ENCODE measurements around the gene SPARC.

Gene SPARC

DNA sequence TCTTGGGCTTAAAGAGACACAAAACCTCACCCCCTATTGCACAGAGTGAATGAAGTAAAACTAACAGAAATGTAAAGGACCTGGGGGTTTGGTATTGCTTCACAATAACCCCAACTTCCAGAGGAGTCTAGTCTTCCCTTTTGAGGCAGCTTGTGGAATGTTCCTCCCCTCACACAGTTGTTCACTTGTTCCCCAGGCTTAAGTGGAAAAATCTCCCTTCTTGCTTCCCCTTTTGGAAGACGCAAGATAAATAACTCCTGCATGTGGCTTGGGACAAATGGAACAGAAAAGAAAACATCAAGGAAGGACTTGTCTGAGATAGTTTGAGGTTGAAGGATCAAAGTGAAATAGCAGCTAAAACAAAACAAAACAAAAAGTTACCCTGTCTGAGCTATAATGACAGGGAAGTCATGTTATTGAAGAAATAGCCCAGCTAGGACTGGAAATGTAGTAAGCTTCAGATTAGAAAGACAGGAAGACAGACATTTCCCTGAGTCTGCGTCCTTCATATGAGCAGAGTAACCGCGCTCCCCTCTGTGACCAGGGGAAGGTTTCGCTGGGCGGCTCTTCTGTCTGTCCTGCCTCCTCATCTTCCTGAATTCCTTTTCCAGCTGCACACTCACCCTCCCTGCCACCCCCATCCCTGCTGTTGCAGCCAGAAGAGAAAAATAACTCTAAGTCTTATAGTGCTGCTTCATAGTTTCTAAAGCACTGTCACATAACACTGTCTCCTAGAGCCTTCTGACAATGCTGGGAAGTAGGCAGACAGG, 8.8 kb downstream of the SPARC start:
- no peak for DNase-seq

DNA sequence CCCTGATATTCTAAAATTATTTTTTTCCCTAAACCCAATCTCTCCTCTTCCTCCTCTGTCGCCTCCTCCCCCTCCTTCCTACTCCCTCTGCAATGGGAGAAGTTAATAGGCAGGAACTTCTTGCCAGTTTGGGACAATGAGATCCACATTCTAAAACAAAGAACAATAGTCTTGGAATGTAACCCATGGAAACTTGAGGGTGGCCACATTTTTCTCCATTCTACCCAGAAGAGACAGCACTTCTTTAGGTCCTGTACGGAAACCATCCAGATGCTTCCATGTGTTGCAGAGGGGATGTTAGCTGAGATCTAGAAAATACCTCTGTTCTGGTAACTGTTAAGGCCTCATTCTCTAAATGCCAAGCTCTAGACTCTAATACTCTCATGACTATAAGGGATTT, 10.0 kb downstream of the SPARC start:
- no peak for DNase-seq

DNA sequence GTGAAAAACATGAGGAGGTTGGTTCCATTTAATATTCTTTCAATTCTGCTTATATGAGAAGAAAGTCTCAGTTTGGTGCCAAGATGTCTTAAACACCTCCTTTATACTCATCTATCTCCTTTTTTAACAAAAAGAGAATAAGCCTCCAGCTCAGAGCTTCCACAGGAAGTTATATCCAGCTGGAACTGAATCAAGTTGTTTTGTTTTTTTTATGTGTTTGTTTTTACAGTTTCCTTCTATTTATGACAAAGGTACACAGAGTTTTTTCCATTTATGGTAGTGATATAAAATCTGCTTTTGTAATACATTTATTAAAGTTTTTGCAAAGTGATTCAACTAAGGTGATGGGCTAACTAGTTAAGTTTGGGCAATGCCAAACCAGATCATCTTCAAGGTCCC, 10.4 kb downstream of the SPARC start:
- no peak for DNase-seq

DNA sequence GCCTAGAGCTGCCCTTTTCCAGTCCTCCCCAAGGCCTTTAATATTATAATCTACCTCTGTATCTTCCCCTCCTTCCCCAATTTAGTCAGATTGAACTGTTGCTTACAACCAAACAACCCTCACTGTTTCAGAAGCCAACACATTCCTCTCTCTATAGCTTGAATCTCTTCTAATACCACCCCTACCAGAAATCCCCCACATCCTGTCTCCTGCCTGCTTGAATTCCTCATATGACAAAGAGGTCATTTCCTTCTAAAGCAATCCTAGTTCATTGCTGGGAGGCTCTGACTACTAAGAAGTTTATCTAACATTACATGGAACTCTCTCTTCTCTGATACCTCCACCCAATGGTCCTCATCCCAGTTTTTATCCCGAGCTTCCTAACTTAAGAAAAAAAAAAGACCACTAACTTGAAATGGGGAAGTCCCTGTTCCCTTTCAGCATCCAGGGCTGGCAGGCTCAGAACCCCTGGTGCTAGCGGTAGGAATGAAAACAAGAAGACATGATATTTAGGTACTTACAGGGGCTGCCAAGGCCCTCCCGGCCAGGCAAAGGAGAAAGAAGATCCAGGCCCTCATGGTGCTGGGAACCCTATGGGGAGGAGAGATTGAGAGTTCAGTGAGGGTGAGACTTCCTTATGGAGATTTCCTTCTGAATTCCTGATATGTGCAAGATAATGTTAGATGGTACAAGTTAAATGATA, 11.0 kb downstream of the SPARC start:
- DNase-seq = no peak

DNA sequence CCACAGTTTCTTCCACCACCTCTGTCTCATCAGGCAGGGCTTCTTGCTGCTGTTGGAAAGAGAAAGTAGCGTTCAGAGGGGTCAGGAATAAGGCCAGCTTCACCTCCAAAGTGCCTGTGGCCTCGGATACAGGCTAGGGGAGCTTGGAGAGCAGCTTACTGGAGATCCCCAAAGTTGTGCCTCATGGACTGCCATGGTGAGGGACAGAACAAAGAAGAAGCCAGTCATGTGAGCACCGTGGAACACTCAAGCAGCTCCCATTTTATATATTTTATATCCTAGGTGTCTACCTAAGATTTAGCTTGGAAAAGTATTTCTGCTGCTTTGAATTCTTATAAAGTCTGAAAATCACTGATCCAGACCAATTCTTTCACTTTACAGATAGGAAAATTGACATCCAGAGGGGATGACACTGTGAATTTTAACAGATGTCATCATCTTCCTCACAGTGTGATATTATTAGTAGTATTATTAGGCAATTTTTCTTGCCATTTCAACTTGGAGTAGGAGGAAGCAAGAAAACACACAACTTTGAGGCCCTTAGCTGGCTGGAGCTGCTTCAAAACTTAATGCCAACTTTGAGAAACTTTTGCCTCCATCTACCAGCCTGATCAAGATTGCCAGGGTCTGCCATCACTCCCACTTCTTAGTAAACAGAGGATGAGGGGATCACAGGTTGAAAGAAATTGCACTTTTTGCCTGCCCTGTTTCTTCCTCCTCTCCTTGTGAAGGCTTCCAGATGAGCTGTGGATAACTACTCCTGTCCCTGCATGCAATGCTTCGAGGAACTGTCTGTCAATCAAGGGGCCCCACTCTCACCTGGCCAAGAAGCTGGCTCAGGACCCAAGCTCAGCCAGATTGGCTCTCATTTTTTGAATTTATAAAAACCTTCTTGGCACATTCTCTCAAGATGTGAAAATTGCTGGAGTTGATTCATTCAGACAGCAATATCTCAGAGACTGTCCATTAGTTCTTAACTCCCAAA, 11.8 kb downstream of the SPARC start:
- DNase-seq = peak; percentile 34 to 45

DNA sequence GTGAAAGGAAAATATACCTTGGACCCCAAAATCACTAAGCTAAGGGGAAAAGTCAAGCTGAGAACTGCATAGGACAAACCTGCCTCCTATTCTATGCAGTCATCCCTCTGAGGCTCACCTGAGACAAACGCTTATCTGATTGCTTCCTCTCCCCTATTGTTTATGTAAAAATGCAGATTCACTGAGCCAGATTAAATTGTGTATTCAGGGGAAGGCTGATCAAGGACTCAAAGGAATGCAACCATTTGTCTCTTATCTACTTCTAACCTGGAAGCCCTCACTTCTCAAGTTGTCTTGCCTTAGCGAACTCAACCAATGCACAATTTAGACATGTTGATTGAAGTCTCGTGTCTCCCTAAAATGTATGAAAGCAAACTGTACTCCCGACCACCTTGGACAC, 13.3 kb downstream of the SPARC start:
- DNase-seq = no peak

DNA sequence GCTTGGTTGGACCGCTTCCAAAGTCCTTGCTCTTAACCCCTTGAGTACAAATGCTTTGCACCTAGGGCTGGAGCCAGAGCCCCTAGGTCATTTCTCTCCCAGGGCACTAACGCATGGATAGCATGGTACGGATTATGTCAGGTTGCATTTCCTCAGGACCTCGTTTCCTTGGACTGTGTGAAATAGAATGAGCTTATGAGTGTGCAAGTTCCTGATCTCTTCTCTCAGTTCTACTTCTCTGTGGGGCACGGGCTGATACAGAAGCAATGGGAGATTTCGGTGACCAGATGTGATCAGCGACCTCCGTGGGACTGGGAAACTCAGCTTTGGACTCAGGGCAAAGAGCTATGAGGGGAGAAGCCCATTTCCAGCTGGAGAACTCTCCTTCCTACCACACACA, 14.2 kb downstream of the SPARC start:
- no peak for DNase-seq

DNA sequence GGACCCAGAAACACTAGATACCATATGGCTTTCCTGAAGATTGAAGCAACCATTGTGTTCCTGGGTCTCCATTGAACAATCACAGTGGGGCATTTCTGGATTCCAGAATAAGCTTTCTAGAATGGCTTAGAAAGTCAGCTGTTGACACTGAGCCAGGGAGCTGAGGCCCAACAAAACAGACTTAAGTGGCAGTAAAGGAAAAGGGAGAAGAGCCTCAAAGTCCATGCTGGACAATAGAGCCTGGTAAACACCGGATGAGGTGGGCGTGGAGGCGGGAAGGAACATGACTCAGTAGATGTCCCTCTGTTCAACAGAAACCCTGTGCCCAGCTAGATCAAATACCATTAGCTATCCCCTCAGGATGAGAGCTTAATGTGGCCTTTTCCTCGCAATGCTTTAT, 14.8 kb downstream of the SPARC start:
- DNase-seq = no peak

DNA sequence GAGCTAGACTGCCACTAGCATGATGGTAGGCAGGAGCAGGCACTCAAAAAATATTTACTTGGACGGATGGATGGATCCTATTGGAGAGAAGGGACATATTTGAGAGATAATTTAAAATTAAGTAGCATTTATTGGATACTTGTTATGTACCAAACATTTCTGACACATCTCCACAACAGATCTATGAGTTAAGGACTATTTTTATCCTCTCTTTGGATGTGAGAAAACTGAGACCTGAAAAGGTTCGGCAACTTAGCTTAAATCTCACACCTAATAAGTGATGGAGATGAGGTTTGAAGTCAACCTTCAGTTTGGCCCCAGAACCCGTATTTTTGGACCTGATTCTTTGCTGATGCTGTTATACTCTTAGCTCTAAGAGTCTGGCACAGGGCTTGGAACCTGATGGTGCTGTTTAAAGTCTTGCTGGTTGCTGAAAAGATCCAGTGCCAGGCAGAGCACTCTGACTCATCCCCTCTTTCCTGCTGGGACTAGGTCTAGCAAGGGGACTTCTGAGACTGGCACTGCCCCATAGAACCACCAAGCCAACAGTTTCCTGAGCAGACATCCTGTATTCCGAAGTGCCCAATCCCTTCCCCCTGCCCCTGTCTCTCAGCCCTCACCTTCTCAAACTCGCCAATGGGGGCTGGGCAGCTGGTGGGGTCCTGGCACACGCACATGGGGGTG, 15.6 kb downstream of the SPARC start:
- no peak for DNase-seq

DNA sequence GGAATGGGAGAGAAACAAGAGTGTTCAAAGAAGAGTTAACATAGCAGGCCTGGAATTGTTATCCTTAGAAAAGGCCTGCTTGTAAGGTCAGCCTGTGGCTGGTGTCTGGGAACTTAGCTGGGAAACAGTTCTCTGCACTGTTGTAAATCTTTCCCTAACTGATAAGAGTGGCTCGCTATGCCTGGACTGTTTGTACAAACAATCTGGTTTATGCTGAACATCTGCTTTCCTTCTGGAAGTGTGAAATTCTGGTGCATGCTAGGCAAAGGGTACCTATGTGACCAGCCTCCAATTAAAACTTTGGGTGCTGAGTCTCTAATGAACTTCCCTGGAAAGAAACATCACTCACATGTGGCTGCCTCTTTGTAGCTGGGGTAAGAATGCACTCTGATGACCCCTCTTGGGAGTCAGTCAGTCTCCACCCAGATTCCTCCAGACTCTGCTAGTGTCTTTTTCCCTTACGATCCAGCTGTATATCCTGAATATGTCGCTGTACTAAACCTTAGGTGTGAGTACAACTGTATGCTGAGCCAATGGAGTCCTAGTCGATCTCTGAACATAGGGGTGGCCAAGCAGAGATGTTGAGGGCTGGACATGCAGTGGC, 16.5 kb downstream of the SPARC start:
- no peak for DNase-seq

DNA sequence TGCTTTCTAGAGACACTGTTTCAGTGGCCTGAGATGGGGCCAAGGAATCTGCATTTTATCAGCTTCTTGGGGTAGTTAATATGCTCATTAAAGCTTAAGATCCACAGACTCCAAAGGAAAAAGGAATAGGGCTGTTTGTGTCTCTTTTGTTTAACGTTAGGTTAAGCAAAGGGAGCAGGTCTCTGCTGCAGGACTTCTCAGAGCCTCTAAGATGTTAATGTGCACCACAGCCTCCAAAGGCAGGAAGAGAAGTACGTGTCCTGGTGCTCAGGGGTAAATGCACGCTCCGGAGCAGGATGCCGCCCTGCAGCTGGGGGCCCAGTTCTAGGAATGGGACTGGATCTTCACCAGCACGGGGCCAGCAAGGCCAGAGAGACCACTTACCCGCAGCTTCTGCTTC, 19.6 kb downstream of the SPARC start:
- no peak for DNase-seq

DNA sequence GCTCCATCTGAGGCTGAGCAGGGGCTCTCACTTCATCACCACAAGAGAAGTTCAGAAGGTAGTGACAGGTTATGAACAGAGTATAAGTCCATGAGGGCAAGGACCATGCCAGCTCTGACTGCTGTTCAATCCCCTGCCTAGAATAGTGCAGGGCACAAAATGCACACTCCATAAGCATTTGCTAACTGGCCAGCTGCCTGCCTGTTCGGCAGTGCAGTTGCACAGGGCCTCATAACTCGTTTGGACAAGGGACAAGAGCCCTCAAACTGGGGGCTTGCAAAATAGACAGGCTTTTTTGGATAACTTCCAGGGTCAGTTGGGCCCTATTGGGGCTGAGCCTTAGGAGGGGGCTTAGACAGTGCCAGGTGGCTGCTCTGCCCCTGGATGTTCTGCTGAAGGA, 21.1 kb downstream of the SPARC start:
- no peak for DNase-seq

DNA sequence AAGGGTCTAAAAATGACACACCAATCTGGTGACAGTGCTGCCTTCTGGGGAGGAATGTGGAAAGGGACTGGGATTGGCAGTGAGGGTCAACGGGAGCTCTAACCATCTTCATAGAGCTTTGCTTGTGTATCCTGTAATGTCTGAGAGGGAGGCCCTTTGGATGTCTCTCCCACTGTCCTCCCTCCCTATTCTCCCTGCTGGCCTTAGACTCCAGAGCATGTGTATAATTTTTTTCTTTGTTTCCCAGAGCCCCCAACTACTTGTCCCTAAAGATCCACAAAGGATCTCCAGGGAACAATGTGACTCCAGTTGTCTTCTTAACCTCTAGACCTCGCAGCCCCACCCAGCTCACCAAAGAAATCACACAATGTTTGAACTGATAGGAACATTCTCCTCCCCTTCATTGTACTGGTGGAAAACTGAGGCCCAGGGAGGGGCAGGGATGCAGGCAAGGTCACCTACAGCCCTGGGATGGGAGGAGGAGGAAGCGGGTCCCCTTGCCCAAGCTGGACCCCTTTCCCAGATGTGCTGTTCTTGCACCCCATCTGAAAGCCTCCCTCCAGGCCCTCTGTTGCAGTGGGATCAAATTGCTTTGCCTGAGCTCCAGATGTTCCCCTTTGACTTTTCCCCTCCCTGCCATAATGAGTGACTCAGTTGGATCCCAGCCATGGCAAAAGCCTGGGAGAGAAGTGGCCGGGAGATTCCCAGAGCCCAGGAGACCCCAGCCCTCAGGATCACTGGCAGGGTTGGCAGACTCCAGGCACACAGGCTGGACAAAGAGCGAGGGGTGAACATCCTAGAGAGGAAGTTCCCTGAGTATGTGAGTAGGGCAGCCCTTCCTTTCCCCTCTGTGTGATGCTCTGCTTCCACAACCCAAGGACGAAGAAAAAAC, 21.8 kb downstream of the SPARC start:
- DNase-seq = no peak

DNA sequence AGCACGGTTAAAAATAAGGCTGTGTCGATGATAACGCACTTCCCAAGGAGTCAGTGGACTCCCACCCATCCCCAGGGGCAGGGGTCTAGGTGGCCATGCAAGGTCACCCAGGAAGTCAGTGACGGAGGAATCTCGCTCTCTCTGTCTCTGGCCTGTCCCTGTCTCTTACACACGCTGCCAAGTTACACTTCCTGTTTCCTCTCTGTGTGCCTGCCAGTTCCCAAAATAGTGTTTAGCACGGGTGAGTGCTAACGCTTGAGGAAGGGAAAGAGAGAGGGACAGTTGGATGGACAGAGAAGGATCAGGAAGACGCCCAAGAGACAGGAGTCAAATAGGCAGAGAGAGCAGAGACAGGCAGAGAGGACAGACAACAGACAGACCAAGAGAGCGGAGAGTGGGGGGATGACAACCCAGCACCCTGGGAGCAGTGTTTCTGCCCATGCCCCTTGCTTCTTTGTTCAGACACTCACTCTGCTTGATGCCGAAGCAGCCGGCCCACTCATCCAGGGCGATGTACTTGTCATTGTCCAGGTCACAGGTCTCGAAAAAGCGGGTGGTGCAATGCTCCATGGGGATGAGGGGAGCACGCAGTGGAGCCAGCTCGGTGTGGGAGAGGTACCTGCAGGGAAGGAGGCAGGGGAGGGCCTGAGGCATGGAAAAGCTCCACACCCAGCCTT, 23.0 kb downstream of the SPARC start:
- peak; percentile 59 to 60 for DNase-seq

DNA sequence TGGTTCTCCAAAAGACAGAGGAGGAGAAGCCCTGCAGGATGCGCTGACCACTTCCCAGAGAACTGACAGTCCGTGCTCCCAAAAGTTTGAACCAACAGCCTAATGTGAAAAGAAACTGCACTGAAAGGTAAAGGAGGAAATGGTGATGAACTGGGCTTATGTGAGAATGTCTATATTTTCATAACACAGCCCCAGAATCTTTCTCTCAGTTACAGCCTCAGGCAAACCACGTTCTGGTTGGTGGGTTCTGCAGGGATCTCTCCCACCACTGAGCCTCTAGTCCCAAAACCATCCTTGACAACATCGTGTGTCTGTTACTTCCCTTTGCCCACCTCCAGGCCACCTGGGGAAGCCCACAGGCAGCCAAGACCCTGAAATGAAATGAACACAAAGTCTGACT, 23.9 kb downstream of the SPARC start:
- DNase-seq = no peak

DNA sequence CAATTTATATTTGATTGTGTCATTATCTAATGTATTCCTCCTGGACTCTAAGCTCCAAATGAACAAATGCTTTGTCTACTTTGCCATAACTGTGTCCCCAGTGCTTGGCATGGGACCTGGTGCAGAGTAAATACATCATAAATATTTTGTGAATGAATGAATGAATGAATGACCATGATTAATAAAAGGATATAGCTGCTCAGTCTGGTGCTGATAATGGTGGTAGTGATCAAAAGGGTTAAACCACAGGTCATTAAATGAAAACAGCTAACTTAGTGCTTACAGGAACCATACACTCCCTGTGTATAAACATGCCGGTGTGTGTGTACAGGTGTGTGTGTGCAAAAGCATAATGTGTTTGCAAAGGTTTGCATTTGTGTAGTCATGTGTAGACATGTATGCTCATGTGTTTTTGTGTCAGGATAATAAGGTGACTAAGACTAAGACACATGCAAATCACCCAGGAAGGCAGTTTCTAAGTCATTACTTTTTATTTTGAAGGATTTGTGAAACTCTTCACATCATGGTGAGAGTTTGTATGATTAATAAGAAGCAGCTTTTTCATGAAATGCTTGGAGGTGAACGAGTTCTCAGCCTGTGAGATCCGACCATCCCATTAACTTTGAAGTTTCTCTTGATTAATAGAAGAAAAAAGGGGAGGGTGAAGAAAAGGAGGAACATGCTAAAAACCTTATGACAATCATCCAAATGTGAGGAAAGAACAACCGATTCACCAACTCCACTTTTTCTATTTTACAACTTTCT, 24.6 kb downstream of the SPARC start:
- DNase-seq = no peak

DNA sequence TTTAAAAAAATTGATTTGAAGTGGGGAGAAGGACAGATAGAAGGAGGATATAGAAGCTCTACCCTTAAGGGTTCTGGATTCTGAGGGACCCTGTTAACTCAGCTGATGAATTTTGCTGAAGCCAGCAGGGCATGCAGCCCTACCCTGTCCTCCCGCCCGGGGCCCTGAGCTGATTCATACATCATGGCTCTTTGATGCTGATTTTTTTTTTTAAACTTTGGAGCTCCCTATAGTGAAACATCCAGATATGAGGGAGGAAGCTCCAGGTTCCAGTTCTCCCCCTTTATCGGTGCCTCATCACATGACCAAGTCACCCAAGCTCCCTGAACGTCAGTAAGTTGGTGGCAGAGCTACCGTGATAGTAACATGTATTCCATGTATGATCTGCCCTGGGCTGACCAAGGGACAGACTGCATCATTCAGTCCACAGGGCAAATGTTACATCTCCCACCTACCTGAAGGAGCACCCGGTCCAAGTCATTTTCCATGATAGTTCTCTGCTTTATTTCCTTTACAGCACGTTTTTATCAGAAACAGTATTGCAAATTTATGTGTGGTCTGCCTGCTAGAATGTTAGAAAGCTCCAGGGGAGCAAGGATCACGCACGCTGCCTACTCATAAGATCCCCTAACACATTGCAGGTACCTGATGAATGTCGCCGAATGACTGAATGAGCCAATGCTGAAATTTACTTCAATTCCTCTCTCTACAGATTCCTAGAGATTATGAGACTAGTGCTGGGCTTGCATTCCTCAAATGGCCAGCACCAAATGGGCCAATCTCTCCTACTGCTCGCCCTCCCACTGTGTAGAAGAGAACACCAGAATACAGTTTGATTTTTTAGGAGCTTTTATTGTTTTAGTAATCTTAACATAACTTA, 25.9 kb downstream of the SPARC start:
- DNase-seq = no peak

DNA sequence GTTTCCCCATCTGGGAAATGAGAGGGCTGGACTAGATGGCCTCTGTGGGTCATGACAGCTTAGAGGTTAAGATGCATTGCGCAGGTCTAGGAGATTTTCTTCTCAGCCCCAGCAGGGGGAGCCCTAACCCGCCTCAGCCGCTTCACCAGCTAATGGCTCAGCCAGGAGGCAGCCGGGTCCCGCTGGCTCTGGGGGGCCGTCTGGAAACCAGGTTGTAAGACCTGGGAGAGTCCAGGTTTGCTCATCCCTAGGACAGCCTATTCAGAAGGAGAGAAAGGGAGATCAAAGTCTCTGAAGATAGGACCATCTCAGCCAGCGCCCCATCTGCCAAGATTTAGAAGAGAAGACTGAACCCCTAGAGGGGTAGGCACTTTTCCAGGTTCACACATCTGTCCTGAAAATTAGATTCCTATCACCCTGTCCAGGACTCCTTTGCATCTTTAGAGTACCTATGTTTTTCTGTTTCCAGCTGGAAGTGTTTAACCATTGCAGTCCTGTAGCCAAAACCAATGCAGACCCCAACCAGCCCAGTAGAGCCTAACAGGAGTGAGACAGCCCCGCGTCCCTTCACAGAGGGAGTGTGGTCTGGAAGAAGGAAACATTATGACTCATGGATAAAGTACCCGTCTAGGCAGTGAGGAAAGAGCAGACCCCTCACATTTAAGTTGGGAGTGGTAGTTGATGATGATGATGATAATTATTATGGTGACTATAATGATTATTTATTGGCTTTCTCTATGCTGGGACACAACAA, 27.5 kb downstream of the SPARC start:
- DNase-seq = peak; percentile 69 to 74
